H9 (cell line): ENCODE data around the gene MPP7. TPM values are rescaled to one million over a fixed set of nuclear protein-coding genes. Genes with fewer than 3 reads are reported as not detected.

Experiments
- DNase-seq: peaks from one replicate; pipeline ENCODE4 v3.0.0-alpha.2; 2017
- H2AFZ ChIP-seq: one replicate; pipeline ENCODE4 v1.6.1; 2013; ENCODE audit warnings: mild to moderate bottlenecking, low read length, control low read depth, moderate library complexity
- H2AK5ac ChIP-seq: 2 replicates; pipeline ENCODE4 v1.6.1; 2013; ENCODE audit warnings: low read length, control low read depth, mixed read lengths; ENCODE audit not compliant: insufficient read length
- H2BK120ac ChIP-seq: one replicate; pipeline ENCODE4 v1.6.1; 2013; ENCODE audit warnings: low read depth, mild to moderate bottlenecking, low read length, control low read depth, inconsistent platforms; ENCODE audit not compliant: poor library complexity, severe bottlenecking
- H2BK12ac ChIP-seq: 2 replicates; pipeline ENCODE4 v1.6.1; 2013; ENCODE audit warnings: low read length, control low read depth, mixed read lengths, low read depth; ENCODE audit not compliant: insufficient read length
- H2BK15ac ChIP-seq: 2 replicates; pipeline ENCODE4 v1.6.1; 2013; ENCODE audit warnings: low read depth, low read length, control low read depth
- H2BK20ac ChIP-seq: one replicate; pipeline ENCODE4 v1.6.1; 2013; ENCODE audit warnings: low read depth, mild to moderate bottlenecking, low read length, control low read depth, inconsistent platforms; ENCODE audit not compliant: poor library complexity, severe bottlenecking
- H2BK5ac ChIP-seq: 2 replicates; pipeline ENCODE4 v1.6.1; 2013; ENCODE audit warnings: low read length, control low read depth, mixed read lengths; ENCODE audit not compliant: insufficient read length
- H3K14ac ChIP-seq: 2 replicates; pipeline ENCODE4 v1.6.1; 2013; ENCODE audit warnings: low read length, control low read depth; ENCODE audit not compliant: insufficient read depth
- H3K18ac ChIP-seq: 2 replicates; pipeline ENCODE4 v1.6.1; 2013; ENCODE audit warnings: low read depth, mild to moderate bottlenecking, mixed read lengths, low read length, control low read depth; ENCODE audit not compliant: insufficient read length
- H3K23ac ChIP-seq: 2 replicates; pipeline ENCODE4 v1.6.1; 2013; ENCODE audit warnings: low read length, control low read depth, mixed read lengths, low read depth; ENCODE audit not compliant: insufficient read length
- H3K23me2 ChIP-seq: 2 replicates; pipeline ENCODE4 v1.6.1; 2013; ENCODE audit warnings: low read depth, mild to moderate bottlenecking, mixed read lengths, low read length, control low read depth; ENCODE audit not compliant: insufficient read length, poor library complexity, severe bottlenecking
- H3K27ac ChIP-seq: 2 replicates; pipeline ENCODE4 v1.5.1; 2013; ENCODE audit warnings: low read length, control low read depth, mixed read lengths, low read depth; ENCODE audit not compliant: insufficient read length
- H3K27me3 ChIP-seq: 2 replicates; pipeline ENCODE4 v1.6.1; 2013; ENCODE audit warnings: low read length, control low read depth, inconsistent platforms; ENCODE audit not compliant: insufficient read depth
- H3K4ac ChIP-seq: 2 replicates; pipeline ENCODE4 v1.6.1; 2013; ENCODE audit warnings: low read depth, mild to moderate bottlenecking, control low read depth, inconsistent platforms, low read length, moderate library complexity
- H3K4me1 ChIP-seq: 2 replicates; pipeline ENCODE4 v1.6.1; 2013; ENCODE audit warnings: low read length, control low read depth, inconsistent platforms; ENCODE audit not compliant: insufficient read depth
- H3K4me2 ChIP-seq: 2 replicates; pipeline ENCODE4 v1.6.1; 2013; ENCODE audit warnings: low read length, control low read depth, mixed read lengths; ENCODE audit not compliant: insufficient read length, insufficient read depth
- H3K56ac ChIP-seq: 2 replicates; pipeline ENCODE4 v1.6.1; 2013; ENCODE audit warnings: low read depth, mild to moderate bottlenecking, mixed read lengths, low read length, control low read depth; ENCODE audit not compliant: insufficient read length
- H3K79me1 ChIP-seq: 2 replicates; pipeline ENCODE4 v1.6.1; 2013; ENCODE audit warnings: low read depth, mild to moderate bottlenecking, moderate library complexity, low read length, control low read depth, inconsistent platforms; ENCODE audit not compliant: insufficient read depth, poor library complexity, severe bottlenecking
- H3K79me2 ChIP-seq: 2 replicates; pipeline ENCODE4 v1.6.1; 2013; ENCODE audit warnings: low read length, control low read depth, inconsistent platforms; ENCODE audit not compliant: insufficient read depth
- H3K9ac ChIP-seq: 2 replicates; pipeline ENCODE4 v1.6.1; 2013; ENCODE audit warnings: low read length, control low read depth, mixed read lengths; ENCODE audit not compliant: insufficient read length; ENCODE audit errors: extremely low read depth
- H3K9me3 ChIP-seq: one replicate; pipeline ENCODE4 v1.6.1; 2013; ENCODE audit warnings: low read depth, low read length, inconsistent platforms; ENCODE audit not compliant: control insufficient read depth
- H3T11ph ChIP-seq: one replicate; pipeline ENCODE4 v1.6.1; 2013; ENCODE audit warnings: mild to moderate bottlenecking, low read length, control low read depth, inconsistent platforms
- H4K20me1 ChIP-seq: one replicate; pipeline ENCODE4 v1.6.1; 2013; ENCODE audit not compliant: control insufficient read depth, insufficient read length, insufficient read depth
- H4K5ac ChIP-seq: 2 replicates; pipeline ENCODE4 v1.6.1; 2013; ENCODE audit warnings: low read depth, mild to moderate bottlenecking, mixed read lengths, low read length, control low read depth; ENCODE audit not compliant: insufficient read length
- H4K8ac ChIP-seq: replicated peaks from 2 replicates; pipeline ENCODE4 v1.6.1; 2013; ENCODE audit warnings: low read length, control low read depth, mixed read lengths, low read depth; ENCODE audit not compliant: insufficient read length
- H4K91ac ChIP-seq: 2 replicates; pipeline ENCODE4 v1.6.1; 2013; ENCODE audit warnings: low read depth, mild to moderate bottlenecking, moderate library complexity, mixed read lengths, low read length, control low read depth; ENCODE audit not compliant: insufficient read length
- H3K27ac Mint-ChIP-seq, 3 experiments: 2 replicates in 2 of 3; 3 replicates in 1 of 3; pipeline ENCODE4 v1.8.0; 2020 to 2021; ENCODE audit warnings: mixed read lengths in 3 of 3, mild to moderate bottlenecking in 1 of 3, moderate library complexity in 1 of 3
- H3K27me3 Mint-ChIP-seq: 2 replicates; pipeline ENCODE4 v1.8.0; 2021; ENCODE audit warnings: low read depth, mild to moderate bottlenecking, moderate library complexity, mixed read lengths
- H3K36me3 Mint-ChIP-seq, 3 experiments: 2 replicates in 2 of 3; 3 replicates in 1 of 3; pipeline ENCODE4 v1.8.0; 2020 to 2021; ENCODE audit warnings: low read depth in 3 of 3, mixed read lengths in 3 of 3; ENCODE audit not compliant: insufficient read depth in 1 of 3
- H3K4me1 Mint-ChIP-seq, 2 experiments: 2 replicates each; pipeline ENCODE4 v1.8.0; 2020; ENCODE audit warnings: mixed read lengths in 2 of 2
- H3K4me3 Mint-ChIP-seq, 2 experiments: 2 replicates in 1 of 2; 3 replicates in 1 of 2; pipeline ENCODE4 v1.8.0; 2020 to 2021; ENCODE audit warnings: mild to moderate bottlenecking in 2 of 2, mixed read lengths in 2 of 2, moderate library complexity in 1 of 2
- H3K9me3 Mint-ChIP-seq, 2 experiments: 2 replicates in 1 of 2; 3 replicates in 1 of 2; pipeline ENCODE4 v1.8.0; 2020; ENCODE audit warnings: mild to moderate bottlenecking in 2 of 2, mixed read lengths in 2 of 2, moderate library complexity in 1 of 2
- WGBS: extraction: QIAGEN DNeasy Blood & Tissue Kit; methylation state at CpG from one replicate; pipeline ENCODE4 v1.1.7; 2013; ENCODE audit warnings: missing lambda C conversion rate, low lambda C conversion rate, mixed read lengths; ENCODE audit not compliant: insufficient read length; ENCODE audit errors: extremely low coverage; 5-methylcytosine and 5-hydroxymethylcytosine counted together
- total RNA-seq: library from RNA; stranded (reverse); gene quantifications from 2 replicates; pipeline ENCODE4 v1.2.1, GENCODE V29; 2021
- TF ChIP-seq, protein P1 (sequence below): fragments of 200-600 bp; sonication (generic); conservative IDR thresholded peaks from 3 replicates; pipeline ENCODE4 v1.8.0; 2021; ENCODE audit warnings: antibody characterized with exemption, mild to moderate bottlenecking

The MPP7 gene
- total RNA-seq, 1 experiment from 2014 or later = 6.9 TPM

DNA sequence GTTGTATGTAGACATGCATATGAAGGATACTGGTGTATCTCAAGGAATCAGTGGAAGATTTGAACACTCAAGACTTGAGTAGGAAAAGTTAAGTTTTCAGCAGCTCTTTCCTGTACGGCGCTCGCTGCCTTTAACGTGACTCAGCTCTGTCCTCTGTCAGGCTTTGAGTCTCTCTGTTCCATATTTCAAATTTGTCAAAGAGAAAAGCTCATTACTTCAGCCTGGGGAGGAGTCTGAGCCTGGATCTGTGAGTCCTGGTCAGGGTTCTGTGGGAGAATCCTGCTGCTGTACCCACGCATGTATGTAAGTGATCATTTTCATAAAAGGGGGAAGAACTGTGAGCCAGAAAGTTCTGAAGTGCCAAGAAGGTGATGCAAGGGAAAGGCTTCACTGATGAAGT, 13.8 kb upstream of the MPP7 start:
- H3K79me2 ChIP-seq = no peaks in the 10 kb centered on the region
- Mint-ChIP-seq H3K4me3 (no peak overlapping the region), H3K27ac (no peak overlapping the region), H3K36me3 (no peaks in the 10 kb centered on the region), H3K9me3 (peaks cover 0 to 5% of the 10 kb centered on the region in 2 experiments; a peak in 2 of 5 replicates), H3K27me3 (peaks cover 4% of the 10 kb centered on the region), H3K4me1 (peaks cover 3 to 4% of the 10 kb centered on the region in 2 experiments; a peak in 1 of 4 replicates)
- H3K4me2 ChIP-seq = no peak overlapping the region
- no peaks in the 10 kb centered on the region for H4K20me1 ChIP-seq
- H3K4me1 ChIP-seq = no peaks in the 10 kb centered on the region
- no peaks in the 10 kb centered on the region for H3K79me1 ChIP-seq
- no peak overlapping the region for H3K14ac ChIP-seq
- H2BK120ac ChIP-seq = no peak overlapping the region
- H2AK5ac ChIP-seq = no peak overlapping the region
- no peak overlapping the region for H2BK20ac ChIP-seq
- H2AFZ ChIP-seq = no peak overlapping the region
- H3K9me3 ChIP-seq = no peaks in the 10 kb centered on the region
- no CpG with 5 or more reads among the region's 5 CpGs for WGBS
- H4K91ac ChIP-seq = no peak overlapping the region
- H3T11ph ChIP-seq = no peak overlapping the region
- no peak overlapping the region for H3K9ac ChIP-seq
- no peak overlapping the region for H2BK12ac ChIP-seq
- H3K27me3 ChIP-seq = no peaks in the 10 kb centered on the region
- H3K23me2 ChIP-seq = no peaks in the 10 kb centered on the region
- TF ChIP-seq, protein P1, sequence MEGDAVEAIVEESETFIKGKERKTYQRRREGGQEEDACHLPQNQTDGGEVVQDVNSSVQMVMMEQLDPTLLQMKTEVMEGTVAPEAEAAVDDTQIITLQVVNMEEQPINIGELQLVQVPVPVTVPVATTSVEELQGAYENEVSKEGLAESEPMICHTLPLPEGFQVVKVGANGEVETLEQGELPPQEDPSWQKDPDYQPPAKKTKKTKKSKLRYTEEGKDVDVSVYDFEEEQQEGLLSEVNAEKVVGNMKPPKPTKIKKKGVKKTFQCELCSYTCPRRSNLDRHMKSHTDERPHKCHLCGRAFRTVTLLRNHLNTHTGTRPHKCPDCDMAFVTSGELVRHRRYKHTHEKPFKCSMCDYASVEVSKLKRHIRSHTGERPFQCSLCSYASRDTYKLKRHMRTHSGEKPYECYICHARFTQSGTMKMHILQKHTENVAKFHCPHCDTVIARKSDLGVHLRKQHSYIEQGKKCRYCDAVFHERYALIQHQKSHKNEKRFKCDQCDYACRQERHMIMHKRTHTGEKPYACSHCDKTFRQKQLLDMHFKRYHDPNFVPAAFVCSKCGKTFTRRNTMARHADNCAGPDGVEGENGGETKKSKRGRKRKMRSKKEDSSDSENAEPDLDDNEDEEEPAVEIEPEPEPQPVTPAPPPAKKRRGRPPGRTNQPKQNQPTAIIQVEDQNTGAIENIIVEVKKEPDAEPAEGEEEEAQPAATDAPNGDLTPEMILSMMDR = no peak
- H3K56ac ChIP-seq = no peak overlapping the region
- no peak overlapping the region for H2BK15ac ChIP-seq
- no peak overlapping the region for H3K23ac ChIP-seq
- H3K27ac ChIP-seq = no peak overlapping the region
- H4K8ac ChIP-seq = no peak overlapping the region
- H3K18ac ChIP-seq = no peak overlapping the region
- H3K4ac ChIP-seq = no peak overlapping the region
- no peak overlapping the region for H2BK5ac ChIP-seq
- DNase-seq = no peak
- no peak overlapping the region for H4K5ac ChIP-seq
